GM12878 (cell line): ENCODE measurements around the gene RNU5B-1. TPM values are rescaled to one million over a fixed set of nuclear protein-coding genes. Genes with fewer than 3 reads are reported as not detected.

Source experiments
- ATAC-seq: fragments of 200-7000 bp; cut with Tn5 transposase; 3 replicates; pipeline ENCODE4 v1.9.1; 2020; ENCODE audit warnings: mild to moderate bottlenecking, moderate library complexity
- BruUV-seq: library from RNA; stranded (reverse); fragments of 400-500 nt; replicated peaks from 2 replicates; lab custom pipeline; 2021; lab: Mats Ljungman, UMichigan
- CTCF ChIA-PET: fragments of 300-600 bp; sonication (Branson Sonifier 250); formaldehyde crosslinking; extraction: SDS; loops from one replicate; lab custom pipeline; 2021; ENCODE audit warnings: inconsistent platforms; lab: Yijun Ruan, JAX
- POLR2A ChIA-PET: fragments of 350-600 bp; formaldehyde crosslinking; extraction: SDS; loops from one replicate; lab custom pipeline; 2021; ENCODE audit warnings: inconsistent platforms; lab: Charles Lee
- RAD21 ChIA-PET: fragments of 300-600 bp; sonication (Branson Sonifier 250); formaldehyde crosslinking; loops from one replicate; lab custom pipeline; 2023; ENCODE audit warnings: antibody characterized with exemption; ENCODE audit not compliant: unreplicated experiment; lab: Charles Lee
- SMC1A ChIA-PET: fragments of 300-600 bp; sonication (Branson Sonifier 250); formaldehyde crosslinking; loops from one replicate; lab custom pipeline; 2023; ENCODE audit not compliant: unreplicated experiment, uncharacterized antibody; lab: Charles Lee
- DNase-seq: peaks from one replicate; pipeline ENCODE4 v3.0.0-alpha.2; 2011; ENCODE audit warnings: low read depth, low spot score
- FAIRE-seq: peaks from 3 replicates; lab custom pipeline; 2011; peaks lifted over from hg19 to GRCh38; lab: Jason Lieb, UNC
- H2AFZ ChIP-seq: 2 replicates; pipeline ENCODE4 v1.6.0; 2011; ENCODE audit warnings: low read depth, low read length, control low read depth; ENCODE audit not compliant: control insufficient read depth
- H3K27ac ChIP-seq: 2 replicates; pipeline ENCODE4 v1.5.1; 2011; ENCODE audit warnings: control low read depth; ENCODE audit not compliant: control insufficient read depth, insufficient read depth
- H3K27me3 ChIP-seq, 2 experiments: replicated peaks in 1 of 2; 2 replicates each; pipeline versions ENCODE4 v1.6.0 to v1.6.1; 2011; ENCODE audit warnings: low read length in 1 of 2; ENCODE audit not compliant: control insufficient read depth in 2 of 2, insufficient read depth in 2 of 2
- H3K36me3 ChIP-seq, 2 experiments: 2 replicates each; pipeline ENCODE4 v1.5.1; 2011; ENCODE audit warnings: low read length in 1 of 2; ENCODE audit not compliant: control insufficient read depth in 2 of 2, insufficient read depth in 2 of 2
- H3K4me1 ChIP-seq: 2 replicates; pipeline ENCODE4 v1.6.1; 2011; ENCODE audit warnings: mild to moderate bottlenecking, low read length, moderate library complexity, mixed read lengths; ENCODE audit not compliant: control insufficient read depth, insufficient read depth
- H3K4me2 ChIP-seq: 2 replicates; pipeline ENCODE4 v1.6.0; 2011; ENCODE audit warnings: control low read depth; ENCODE audit not compliant: control insufficient read depth, insufficient read depth
- H3K4me3 ChIP-seq: fragments of 200-600 bp; sonication (generic); 2 replicates; pipeline ENCODE4 v1.5.1; 2016
- H3K79me2 ChIP-seq: 2 replicates; pipeline ENCODE4 v1.6.0; 2011; ENCODE audit warnings: low read length; ENCODE audit not compliant: control insufficient read depth, insufficient read depth
- H3K9ac ChIP-seq: 2 replicates; pipeline ENCODE4 v1.8.0; 2011; ENCODE audit warnings: low read length, control low read depth, mixed read lengths; ENCODE audit not compliant: control insufficient read depth, insufficient read depth
- H3K9me3 ChIP-seq: replicated peaks from 3 replicates; pipeline ENCODE4 v1.5.1; 2011; ENCODE audit warnings: mild to moderate bottlenecking, low read length; ENCODE audit not compliant: control insufficient read depth, insufficient read depth
- H4K20me1 ChIP-seq: 2 replicates; pipeline ENCODE4 v1.6.0; 2011; ENCODE audit not compliant: control insufficient read depth, insufficient read depth
- BACH1 ChIP-seq: fragments of 450-650 bp; IDR thresholded peaks from 2 replicates; pipeline ENCODE4 v1.6.1; 2017; ENCODE audit warnings: mild to moderate bottlenecking, borderline replicate concordance
- E4F1 ChIP-seq: fragments of 450-650 bp; IDR thresholded peaks from 2 replicates; pipeline ENCODE4 v1.6.1; 2018; ENCODE audit warnings: borderline replicate concordance, mild to moderate bottlenecking; ENCODE audit not compliant: partially characterized antibody
- EGR1 ChIP-seq, 2 experiments: IDR thresholded peaks; 1 replicate in 1 of 2; 2 replicates in 1 of 2; pipeline ENCODE4 v1.6.1; 2011 to 2012; ENCODE audit warnings: low read depth in 2 of 2, low read length in 2 of 2, borderline replicate concordance in 1 of 2, mild to moderate bottlenecking in 1 of 2, moderate library complexity in 1 of 2
- FOS ChIP-seq: IDR thresholded peaks from 3 replicates; pipeline ENCODE4 v1.6.1; 2011; ENCODE audit warnings: borderline replicate concordance; ENCODE audit not compliant: insufficient read length; ENCODE audit errors: extremely low read depth
- KDM1A ChIP-seq: fragments of 200-600 bp; sonication (generic); IDR thresholded peaks from 2 replicates; pipeline ENCODE4 v1.6.1; 2016; ENCODE audit warnings: borderline replicate concordance
- SMC3 ChIP-seq: IDR thresholded peaks from 2 replicates; pipeline ENCODE4 v1.6.1; 2011; ENCODE audit warnings: low read length, improper control_type of control experiment, borderline replicate concordance
- USF1 ChIP-seq: IDR thresholded peaks from 2 replicates; pipeline ENCODE4 v1.6.1; 2011; ENCODE audit warnings: borderline replicate concordance, low read depth, mild to moderate bottlenecking, moderate library complexity, mixed read lengths, low read length; ENCODE audit not compliant: insufficient read depth; ENCODE audit errors: extremely low read length
- ZNF24 ChIP-seq: fragments of 450-650 bp; IDR thresholded peaks from 2 replicates; pipeline ENCODE4 v1.6.1; 2017; ENCODE audit warnings: antibody characterized with exemption, mild to moderate bottlenecking
- WGBS: methylation state at CpG from one replicate; pipeline ENCODE4 v1.1.6; 2016; ENCODE audit warnings: low lambda C conversion rate; ENCODE audit not compliant: insufficient replicate concordance, insufficient coverage; ENCODE audit errors: missing lambda C conversion rate; 5-methylcytosine and 5-hydroxymethylcytosine counted together
- in situ Hi-C: fragments of 300-500 bp; cut with MboI; formaldehyde crosslinking; loops from 9 replicates; pipeline ENCODE4 v1.14.3; 2018; ENCODE audit warnings: mixed read lengths
- intact Hi-C: fragments of 100-400 bp; cut with micrococcal nuclease; formaldehyde crosslinking; loops from one replicate; pipeline ENCODE4 v1.14.2; 2022; ENCODE audit not compliant: unreplicated experiment
- polyA plus RNA-seq, 11 experiments: library from polyadenylated mRNA; depleted of rRNA in 4 of 11; unstranded in 6 of 11; stranded (reverse) in 5 of 11; fragments of >200 nt; fragmentation: Nextera tagmentation in 4 of 11; fragmentation: Illumina TruSeq in 1 of 11; extraction: Ambion mirVana in 4 of 11; extraction: Trizol in 1 of 11; gene quantifications; 1 replicate in 1 of 11; 2 replicates in 10 of 11; pipeline versions ENCODE4 v1.2.1 to v1.2.3, GENCODE V29; 2011 to 2016; ENCODE audit warnings: inconsistent platforms in 2 of 11, missing spikeins in 2 of 11, low read depth in 1 of 11
- total RNA-seq, 4 experiments: library from RNA; depleted of rRNA in 3 of 4; stranded (reverse); fragments of >200 nt in 3 of 4; fragmentation: Illumina TruSeq in 1 of 4; extraction: Trizol in 1 of 4; gene quantifications; 2 replicates each; pipeline versions ENCODE4 v1.2.1 to v1.2.3, GENCODE V29; 2013 to 2021
- TF ChIP-seq, protein P1 (sequence below): IDR thresholded peaks from 2 replicates; pipeline ENCODE4 v1.6.1; 2012; ENCODE audit warnings: low read length, inconsistent platforms

RNU5B-1 gene
- total and polyA plus RNA-seq, 10 of the 15 experiments (the other 5 are each of a cell fraction or from before 2014, with no cell fraction given) = 19.1 TPM; not detected in 9

- ChIA-PET CTCF (no interaction called here), RAD21 (no interaction called here), SMC1A (no interaction called here), POLR2A (interaction anchor here (1.3 kb wide), 1 partner anchor 9 kb away, joined by 3 read pairs; no protein-coding TSS in a partner anchor)
- Histone ChIP-seq H3K9me3 (no peaks in the 10 kb centered on the region), H3K4me1 (no peaks in the 10 kb centered on the region), H3K9ac (no peak overlapping the region), H3K4me3 (no peak overlapping the region), H3K4me2 (no peak overlapping the region), H3K27me3 (no peaks in the 10 kb centered on the region), H2AFZ (no peak overlapping the region), H3K79me2 (no peaks in the 10 kb centered on the region), H3K27ac (no peak overlapping the region), H4K20me1 (no peaks in the 10 kb centered on the region), H3K36me3 (peaks cover 4 to 8% of the 10 kb centered on the region in 2 experiments; a peak in 3 of 4 replicates)
- in situ Hi-C loops = no loop called here
- no TSS peak for BruUV-seq
- DNase-seq (no peak), FAIRE-seq (no peak), ATAC-seq (no peak)
- WGBS = 87% methylated on average over 5 of the region's 5 CpGs
- intact Hi-C loops = no loop called here
- TF ChIP-seq BACH1 = no peak
- no peak for TF ChIP-seq KDM1A
- TF ChIP-seq EGR1 (IDR thresholded peaks at IDR 0.05; ENCODE audit: borderline replicate concordance in 1 of 2, low read depth in 2 of 2, low read length in 2 of 2) = no peak
- no peak for TF ChIP-seq E4F1
- TF ChIP-seq SMC3 = no peak
- TF ChIP-seq, protein P1, sequence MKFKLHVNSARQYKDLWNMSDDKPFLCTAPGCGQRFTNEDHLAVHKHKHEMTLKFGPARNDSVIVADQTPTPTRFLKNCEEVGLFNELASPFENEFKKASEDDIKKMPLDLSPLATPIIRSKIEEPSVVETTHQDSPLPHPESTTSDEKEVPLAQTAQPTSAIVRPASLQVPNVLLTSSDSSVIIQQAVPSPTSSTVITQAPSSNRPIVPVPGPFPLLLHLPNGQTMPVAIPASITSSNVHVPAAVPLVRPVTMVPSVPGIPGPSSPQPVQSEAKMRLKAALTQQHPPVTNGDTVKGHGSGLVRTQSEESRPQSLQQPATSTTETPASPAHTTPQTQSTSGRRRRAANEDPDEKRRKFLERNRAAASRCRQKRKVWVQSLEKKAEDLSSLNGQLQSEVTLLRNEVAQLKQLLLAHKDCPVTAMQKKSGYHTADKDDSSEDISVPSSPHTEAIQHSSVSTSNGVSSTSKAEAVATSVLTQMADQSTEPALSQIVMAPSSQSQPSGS = no peak
- TF ChIP-seq FOS = no peak
- TF ChIP-seq ZNF24 = no peak
- TF ChIP-seq USF1 = no peak
These were observed 38.0 kb upstream of the RNU5B-1 start for GRCh38 chr15:65266469-65266868.
